AG10803 (cell line): Measurements from ENCODE around the gene WDR48.
A peak's percentile ranks its signal among the peaks of the same experiment; 100 is the strongest.

ENCODE experiments used
- DNase-seq: peaks from one replicate; pipeline ENCODE4 v3.0.0; 2010; ENCODE audit warnings: low read depth
- H3K4me3 ChIP-seq: 2 replicates; pipeline ENCODE4 v1.5.1; 2011; ENCODE audit warnings: mild to moderate bottlenecking, low read length, control low read depth
- TF ChIP-seq, protein P1 (sequence below): conservative IDR thresholded peaks from 2 replicates; pipeline ENCODE4 v1.5.1; 2011; ENCODE audit warnings: mild to moderate bottlenecking, low read length, control low read depth, inconsistent platforms

WDR48 gene

GRCh38 chr3:39144748-39145380, 93.0 kb downstream of the WDR48 start:
- no peak overlapping the region for H3K4me3 ChIP-seq
- DNase-seq = no peak
- TF ChIP-seq, protein P1, sequence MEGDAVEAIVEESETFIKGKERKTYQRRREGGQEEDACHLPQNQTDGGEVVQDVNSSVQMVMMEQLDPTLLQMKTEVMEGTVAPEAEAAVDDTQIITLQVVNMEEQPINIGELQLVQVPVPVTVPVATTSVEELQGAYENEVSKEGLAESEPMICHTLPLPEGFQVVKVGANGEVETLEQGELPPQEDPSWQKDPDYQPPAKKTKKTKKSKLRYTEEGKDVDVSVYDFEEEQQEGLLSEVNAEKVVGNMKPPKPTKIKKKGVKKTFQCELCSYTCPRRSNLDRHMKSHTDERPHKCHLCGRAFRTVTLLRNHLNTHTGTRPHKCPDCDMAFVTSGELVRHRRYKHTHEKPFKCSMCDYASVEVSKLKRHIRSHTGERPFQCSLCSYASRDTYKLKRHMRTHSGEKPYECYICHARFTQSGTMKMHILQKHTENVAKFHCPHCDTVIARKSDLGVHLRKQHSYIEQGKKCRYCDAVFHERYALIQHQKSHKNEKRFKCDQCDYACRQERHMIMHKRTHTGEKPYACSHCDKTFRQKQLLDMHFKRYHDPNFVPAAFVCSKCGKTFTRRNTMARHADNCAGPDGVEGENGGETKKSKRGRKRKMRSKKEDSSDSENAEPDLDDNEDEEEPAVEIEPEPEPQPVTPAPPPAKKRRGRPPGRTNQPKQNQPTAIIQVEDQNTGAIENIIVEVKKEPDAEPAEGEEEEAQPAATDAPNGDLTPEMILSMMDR = no peak

GRCh38 chr3:39146083-39146501, 94.3 kb downstream of the WDR48 start:
- H3K4me3 ChIP-seq = no peak overlapping the region
- TF ChIP-seq, protein P1 = peak; percentile 21
- peak; percentile 48 for DNase-seq
